A549 treated with Hydrocortisone at 1 μM for 4 hours (cell line): ENCODE data around the gene TRIB2. TPM values are rescaled to one million over a fixed set of nuclear protein-coding genes. Genes with fewer than 3 reads are reported as not detected.

Source experiments
- total RNA-seq: library from RNA; stranded (reverse); fragments of 200-300 nt; extraction: Qiagen RNA extraction; gene quantifications from 5 replicates; pipeline ENCODE4 v1.2.3, GENCODE V29; 2022

TRIB2 gene
- 0.47 to 0.77 TPM (median 0.75 TPM) in 5 replicates for total RNA-seq

DNA sequence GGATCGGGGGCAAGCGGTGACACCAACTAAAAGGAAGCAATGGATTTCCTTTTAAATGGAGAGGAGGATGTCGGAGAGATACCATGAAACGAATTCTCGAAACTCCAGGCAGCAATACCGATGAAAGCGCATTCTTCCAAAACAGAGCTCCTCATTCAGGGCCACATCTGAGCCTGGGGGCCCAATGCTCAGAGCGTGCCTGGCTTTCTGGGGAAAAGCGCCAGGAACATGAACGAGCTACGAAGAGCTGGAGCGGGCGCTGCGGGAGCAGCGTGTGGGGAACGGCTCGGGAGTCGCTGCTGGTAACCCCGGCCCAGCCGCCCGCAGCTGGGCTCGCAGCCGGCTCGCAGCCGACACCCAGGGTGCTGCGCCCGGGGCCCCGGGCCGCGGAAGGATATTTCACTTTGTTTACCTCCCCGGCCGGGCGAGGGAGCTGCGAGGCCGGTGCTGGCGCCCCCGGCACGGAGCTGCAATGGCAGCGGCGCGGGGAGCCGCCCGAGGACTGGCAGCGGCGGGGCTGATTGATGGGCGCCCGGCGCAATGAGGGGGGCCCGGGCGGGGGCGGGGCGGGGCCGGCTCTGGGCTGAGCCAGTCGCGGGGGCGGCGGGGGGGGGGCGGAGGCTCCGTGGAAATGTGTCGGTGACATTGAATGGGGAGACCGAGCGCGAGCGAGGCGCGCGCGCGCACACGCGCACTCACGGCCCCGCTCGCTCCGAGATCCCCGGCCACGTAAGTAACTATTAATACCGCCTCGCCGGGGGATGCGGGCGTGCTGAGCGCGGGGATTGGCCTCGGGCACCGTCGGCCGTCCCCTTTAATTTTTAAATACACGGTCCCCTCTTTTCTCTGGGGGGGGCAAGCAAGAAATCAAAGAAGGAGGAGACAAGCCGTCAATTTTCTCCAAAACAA is at the start of gene TRIB2:
Gene TRIB2, plus strand, starts transcription at position 655 of the 909 bp plus-strand sequence. CDS start 1,372 bp downstream, outside the sequence.

